AG09309 (cell line): ENCODE measurements around the gene ARL14EPL.

Experiments used
- DNase-seq: peaks from one replicate; pipeline ENCODE4 v3.0.0-alpha.2; 2010; ENCODE audit warnings: low read depth
- H3K4me3 ChIP-seq: 2 replicates; pipeline ENCODE4 v1.5.1; 2011; ENCODE audit warnings: mild to moderate bottlenecking, low read depth, low read length, moderate library complexity; ENCODE audit not compliant: control insufficient read depth
- TF ChIP-seq, protein P1 (sequence below): IDR thresholded peaks from 2 replicates; pipeline ENCODE4 v1.5.1; 2011; ENCODE audit warnings: mild to moderate bottlenecking, low read depth, low read length, inconsistent platforms; ENCODE audit not compliant: insufficient read depth, control insufficient read depth; ENCODE audit errors: missing control alignments

ARL14EPL gene

DNA sequence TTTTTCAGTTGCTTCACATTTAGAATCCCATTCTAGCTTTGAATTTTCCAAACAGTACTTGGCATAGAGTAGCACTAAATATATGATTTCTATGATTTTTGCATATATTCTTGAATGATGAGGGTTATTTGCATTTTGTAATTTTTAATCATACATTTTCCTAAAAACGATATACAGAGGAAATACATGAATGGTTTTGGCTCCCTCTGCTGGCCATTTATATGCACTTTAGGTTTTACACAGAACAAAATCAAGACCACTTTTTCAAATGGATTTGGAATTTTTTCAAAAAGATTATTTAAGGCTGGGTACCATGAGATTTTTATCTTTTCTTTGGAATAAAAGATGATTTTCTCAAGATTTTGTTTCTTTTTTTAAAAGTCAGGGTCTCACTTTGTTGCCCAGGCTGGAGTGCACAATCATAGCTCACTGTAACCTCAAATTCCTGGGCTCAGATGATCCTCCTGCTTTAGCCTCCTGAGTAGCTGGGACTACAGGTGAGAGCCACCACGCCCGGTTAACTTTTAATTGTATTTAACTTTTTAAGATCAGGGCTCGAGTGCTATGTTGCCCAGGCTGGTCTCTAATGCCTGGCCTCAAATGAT, 35.9 kb downstream of the ARL14EPL start:
- no peak overlapping the region for H3K4me3 ChIP-seq
- TF ChIP-seq, protein P1, sequence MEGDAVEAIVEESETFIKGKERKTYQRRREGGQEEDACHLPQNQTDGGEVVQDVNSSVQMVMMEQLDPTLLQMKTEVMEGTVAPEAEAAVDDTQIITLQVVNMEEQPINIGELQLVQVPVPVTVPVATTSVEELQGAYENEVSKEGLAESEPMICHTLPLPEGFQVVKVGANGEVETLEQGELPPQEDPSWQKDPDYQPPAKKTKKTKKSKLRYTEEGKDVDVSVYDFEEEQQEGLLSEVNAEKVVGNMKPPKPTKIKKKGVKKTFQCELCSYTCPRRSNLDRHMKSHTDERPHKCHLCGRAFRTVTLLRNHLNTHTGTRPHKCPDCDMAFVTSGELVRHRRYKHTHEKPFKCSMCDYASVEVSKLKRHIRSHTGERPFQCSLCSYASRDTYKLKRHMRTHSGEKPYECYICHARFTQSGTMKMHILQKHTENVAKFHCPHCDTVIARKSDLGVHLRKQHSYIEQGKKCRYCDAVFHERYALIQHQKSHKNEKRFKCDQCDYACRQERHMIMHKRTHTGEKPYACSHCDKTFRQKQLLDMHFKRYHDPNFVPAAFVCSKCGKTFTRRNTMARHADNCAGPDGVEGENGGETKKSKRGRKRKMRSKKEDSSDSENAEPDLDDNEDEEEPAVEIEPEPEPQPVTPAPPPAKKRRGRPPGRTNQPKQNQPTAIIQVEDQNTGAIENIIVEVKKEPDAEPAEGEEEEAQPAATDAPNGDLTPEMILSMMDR: peak; percentile 61
- DNase-seq: no peak

DNA sequence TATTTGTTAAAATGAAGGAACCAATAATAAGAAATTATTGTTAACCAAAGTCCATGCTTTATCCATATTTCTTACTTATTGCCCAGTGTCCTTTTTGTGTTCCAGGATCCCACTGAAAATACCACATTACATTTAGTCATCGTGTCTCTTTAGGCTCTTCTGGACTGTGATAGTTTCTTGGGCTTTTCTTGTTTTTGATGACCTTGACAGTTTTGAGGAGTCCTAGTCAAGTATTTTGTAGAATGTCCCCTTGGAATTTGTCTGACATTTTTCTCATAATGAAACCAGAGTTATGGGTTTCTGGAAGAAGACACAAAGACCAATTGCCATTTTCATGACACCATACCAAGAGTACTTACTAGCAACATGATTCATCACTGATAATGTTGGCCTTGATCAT, 38.9 kb downstream of the ARL14EPL start:
- no peak for DNase-seq
- H3K4me3 ChIP-seq: no peak overlapping the region
- TF ChIP-seq, protein P1: no peak

DNA sequence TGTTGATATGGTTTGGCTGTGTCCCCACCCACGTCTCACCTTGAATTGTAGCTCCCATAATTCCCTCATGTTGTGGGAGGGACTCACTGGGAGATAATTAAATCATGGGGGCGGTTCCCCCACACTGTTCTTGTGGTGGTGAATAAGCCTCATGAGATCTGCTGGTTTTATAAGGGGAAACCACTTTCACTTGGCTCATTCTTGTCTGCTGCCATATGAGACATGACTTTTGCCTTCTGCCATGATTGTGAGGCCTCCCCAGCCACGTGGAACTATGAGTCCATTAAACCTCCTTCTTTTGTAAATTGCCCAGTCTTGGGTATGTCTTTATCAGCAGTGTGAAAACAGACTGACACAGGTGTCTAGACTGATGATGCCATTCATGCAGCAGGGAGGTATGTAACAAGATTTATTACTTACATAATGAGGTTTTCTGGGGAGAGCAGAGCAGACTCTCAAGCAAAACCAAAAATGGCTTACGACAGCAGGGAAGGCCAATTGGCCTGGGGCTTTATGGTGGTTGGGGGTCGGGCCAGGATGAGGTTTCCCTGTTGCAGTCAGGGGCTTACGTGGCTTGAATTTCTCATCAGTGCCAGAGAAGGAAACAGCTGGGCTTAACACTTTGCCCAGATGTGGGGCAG, 43.0 kb downstream of the ARL14EPL start:
- no peak overlapping the region for H3K4me3 ChIP-seq
- TF ChIP-seq, protein P1: no peak
- DNase-seq: no peak

DNA sequence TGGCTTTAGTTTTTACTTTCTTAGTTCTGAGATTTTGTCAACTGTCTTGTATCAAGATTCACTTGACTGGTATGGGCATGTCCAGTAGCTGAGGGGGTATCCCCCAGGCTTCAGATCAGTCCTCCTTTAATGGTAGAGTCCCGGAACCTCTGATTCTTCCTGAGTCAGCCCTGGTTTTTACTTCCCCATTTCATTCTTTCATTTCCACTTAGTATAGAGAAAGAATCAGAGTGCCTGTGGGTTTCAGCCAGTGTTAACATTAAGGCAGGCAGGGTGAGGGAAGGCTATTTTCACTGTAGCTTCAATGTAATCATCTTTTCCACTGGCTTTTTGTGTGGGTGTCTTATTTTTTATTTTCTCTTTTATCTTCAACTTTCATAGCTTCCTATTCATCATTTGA, 44.2 kb downstream of the ARL14EPL start:
- H3K4me3 ChIP-seq: no peak overlapping the region
- DNase-seq: no peak
- TF ChIP-seq, protein P1: no peak

DNA sequence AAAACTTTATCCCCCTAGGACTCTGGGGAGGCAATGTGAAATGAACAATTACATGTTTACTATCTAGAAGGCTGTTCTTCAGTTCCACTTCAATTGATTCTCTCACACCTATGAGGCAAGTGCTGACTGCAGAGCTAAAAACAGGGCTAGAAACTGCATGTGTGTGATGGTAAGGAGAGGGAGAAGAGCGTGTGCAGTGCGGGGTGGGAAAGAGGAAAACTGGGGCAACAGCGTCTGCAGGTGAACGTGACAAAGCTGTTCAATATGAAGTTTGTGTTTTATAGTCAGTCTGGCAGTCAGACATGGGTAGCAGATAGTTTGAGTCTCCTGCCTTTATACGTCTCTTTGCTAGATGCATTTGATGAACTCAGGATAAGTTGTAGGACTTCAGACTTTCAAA, 45.9 kb downstream of the ARL14EPL start:
- no peak overlapping the region for H3K4me3 ChIP-seq
- no peak for DNase-seq

DNA sequence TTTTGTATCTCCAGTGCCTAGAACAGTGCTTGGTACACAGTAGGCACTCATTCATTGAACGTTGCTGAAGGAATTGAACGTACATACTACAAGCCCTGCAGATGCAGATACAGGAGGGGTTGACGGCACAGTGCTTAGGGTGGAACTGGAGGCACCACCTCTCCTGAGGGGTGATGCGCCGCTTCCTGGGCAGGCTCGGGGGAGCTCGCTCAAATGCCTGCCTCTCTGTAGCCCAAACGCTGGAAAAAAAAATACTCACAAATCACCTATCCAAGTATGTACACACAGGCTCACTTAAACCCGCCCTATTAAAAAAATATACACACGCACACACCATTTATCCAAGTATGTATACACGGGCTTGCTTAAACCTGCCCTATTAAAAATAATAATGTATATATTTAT, 52.0 kb downstream of the ARL14EPL start:
- TF ChIP-seq, protein P1: no peak
- DNase-seq: no peak
- H3K4me3 ChIP-seq: peak overlapping the region; percentile 89

More for the DNA sequence above, 45.9 kb downstream of the ARL14EPL start:
- TF ChIP-seq, protein P1: no peak
